ENCODE results near the gene YEATS2.

YEATS2 gene

GRCh38 chr3:183814240-183814639 is 116.6 kb downstream of the YEATS2 start:
- no peak overlapping the region for H3K9ac ChIP-seq (ENCODE audit: low read depth, low read length, poor library complexity, severe bottlenecking)
- H3K27me3 ChIP-seq (ENCODE audit: insufficient read depth, low read length, poor library complexity, severe bottlenecking), result no peaks in the 10 kb centered on the region
- no peaks in the 10 kb centered on the region for H4K20me1 ChIP-seq (ENCODE audit: insufficient read depth, low read length, poor library complexity, severe bottlenecking)
- TF ChIP-seq EZH2phosphoT487 (IDR thresholded peaks at IDR 0.05; ENCODE audit: borderline replicate concordance) (no peak), CTCF (conservative IDR thresholded peaks at IDR 0.05; ENCODE audit: low read length) (no peak)
- H3K4me2 ChIP-seq (ENCODE audit: low read depth, low read length, poor library complexity, severe bottlenecking), result no peak overlapping the region
- no peak overlapping the region for H3K4me3 ChIP-seq (ENCODE audit: low read length, poor library complexity, severe bottlenecking)
- H3F3A ChIP-seq (ENCODE audit: low read depth), result no peaks in the 10 kb centered on the region
- H3K36me3 ChIP-seq (ENCODE audit: insufficient read depth, low read length), result peaks cover 45% of the 10 kb centered on the region; the same call in 1 of the 2 replicates
- no peak overlapping the region for H2AFZ ChIP-seq (ENCODE audit: low read length)
- no peaks in the 10 kb centered on the region for H3K9me3 ChIP-seq (ENCODE audit: insufficient read depth, low read depth, low read length)
- H3K9me2 ChIP-seq (replicated peaks; ENCODE audit: low read depth, low read length), result no peaks in the 10 kb centered on the region
- H3K4me1 ChIP-seq (ENCODE audit: insufficient read depth, low read length, poor library complexity, severe bottlenecking), result no peaks in the 10 kb centered on the region
- H3K79me2 ChIP-seq (ENCODE audit: insufficient read depth, low read length), result no peaks in the 10 kb centered on the region

DNA sequence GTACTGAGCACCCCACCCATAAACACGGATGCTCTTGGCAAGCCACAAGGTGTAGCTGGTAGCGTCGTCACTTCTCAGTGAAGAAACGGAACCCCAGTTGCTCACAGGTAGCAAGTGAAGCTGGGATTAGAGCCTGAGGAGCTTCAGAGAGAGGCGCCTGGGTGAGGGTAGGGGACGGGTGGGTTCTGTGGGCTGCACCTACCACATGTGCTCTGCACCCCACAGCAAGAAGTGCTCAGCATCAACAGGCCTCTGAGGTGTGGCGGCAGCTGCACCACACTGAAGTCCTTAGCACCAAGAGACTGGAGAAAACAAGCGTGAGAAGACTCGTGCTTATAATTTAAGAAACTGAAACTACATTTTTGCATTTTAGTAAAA is 118.0 kb downstream of the YEATS2 start:
- H3K27me3 ChIP-seq (ENCODE audit: insufficient read depth, low read length, poor library complexity, severe bottlenecking), result no peaks in the 10 kb centered on the region
- no peaks in the 10 kb centered on the region for H4K20me1 ChIP-seq (ENCODE audit: insufficient read depth, low read length, poor library complexity, severe bottlenecking)
- TF ChIP-seq CTCF (conservative IDR thresholded peaks at IDR 0.05; ENCODE audit: low read length), result no peak
- TF ChIP-seq EZH2phosphoT487 (IDR thresholded peaks at IDR 0.05; ENCODE audit: borderline replicate concordance), result no peak
- H3K9ac ChIP-seq (ENCODE audit: low read depth, low read length, poor library complexity, severe bottlenecking), result no peak overlapping the region
- H3K9me3 ChIP-seq (ENCODE audit: insufficient read depth, low read depth, low read length), result no peaks in the 10 kb centered on the region
- no peak overlapping the region for H3K4me3 ChIP-seq (ENCODE audit: low read length, poor library complexity, severe bottlenecking)
- H3F3A ChIP-seq (ENCODE audit: low read depth), result no peaks in the 10 kb centered on the region
- H3K36me3 ChIP-seq (ENCODE audit: insufficient read depth, low read length), result peaks cover 32% of the 10 kb centered on the region; the same call in 1 of the 2 replicates
- no peak overlapping the region for H3K4me2 ChIP-seq (ENCODE audit: low read depth, low read length, poor library complexity, severe bottlenecking)
- H3K4me1 ChIP-seq (ENCODE audit: insufficient read depth, low read length, poor library complexity, severe bottlenecking), result no peaks in the 10 kb centered on the region
- no peaks in the 10 kb centered on the region for H3K79me2 ChIP-seq (ENCODE audit: insufficient read depth, low read length)
- no peak overlapping the region for H2AFZ ChIP-seq (ENCODE audit: low read length)
- H3K9me2 ChIP-seq (replicated peaks; ENCODE audit: low read depth, low read length), result no peaks in the 10 kb centered on the region

- Histone ChIP-seq H3K4me1 (ENCODE audit: insufficient read depth, low read length, poor library complexity, severe bottlenecking) (no peaks in the 10 kb centered on the region), H3K27me3 (ENCODE audit: insufficient read depth, low read length, poor library complexity, severe bottlenecking) (no peaks in the 10 kb centered on the region), H3K9ac (ENCODE audit: low read depth, low read length, poor library complexity, severe bottlenecking) (no peak overlapping the region), H3K36me3 (ENCODE audit: insufficient read depth, low read length) (peaks cover 28% of the 10 kb centered on the region; the same call in 1 of the 2 replicates), H3K4me2 (ENCODE audit: low read depth, low read length, poor library complexity, severe bottlenecking) (no peak overlapping the region), H3F3A (ENCODE audit: low read depth) (no peaks in the 10 kb centered on the region), H3K79me2 (ENCODE audit: insufficient read depth, low read length) (no peaks in the 10 kb centered on the region), H3K4me3 (ENCODE audit: low read length, poor library complexity, severe bottlenecking) (no peak overlapping the region), H4K20me1 (ENCODE audit: insufficient read depth, low read length, poor library complexity, severe bottlenecking) (no peaks in the 10 kb centered on the region), H2AFZ (ENCODE audit: low read length) (no peak overlapping the region), H3K9me3 (ENCODE audit: insufficient read depth, low read depth, low read length) (no peaks in the 10 kb centered on the region), H3K9me2 (replicated peaks; ENCODE audit: low read depth, low read length) (no peaks in the 10 kb centered on the region)
- TF ChIP-seq EZH2phosphoT487 (IDR thresholded peaks at IDR 0.05; ENCODE audit: borderline replicate concordance) (no peak), CTCF (conservative IDR thresholded peaks at IDR 0.05; ENCODE audit: low read length) (no peak)
These were observed 118.4 kb downstream of the YEATS2 start for GRCh38 chr3:183815951-183816475.

All from Loucy (cell line).